Peyer's patch (tissue), 4 donors: ENCODE measurements around the gene THRA.

ENCODE experiments used
- CTCF ChIP-seq, 6 experiments: fragments of 450-650 bp in 4 of 6; fragments of 200-600 bp in 2 of 6; sonication (generic) in 1 of 6; IDR thresholded peaks; one replicate each; pipeline ENCODE4 v1.5.1; 2017 to 2019; ENCODE audit warnings: antibody characterized with exemption in 6 of 6, mild to moderate bottlenecking in 3 of 6, moderate library complexity in 1 of 6
- POLR2A ChIP-seq, 2 donors: fragments of 450-650 bp; IDR thresholded peaks; one replicate each; pipeline ENCODE4 v1.5.1; 2017; ENCODE audit warnings: antibody characterized with exemption in 2 of 2, mild to moderate bottlenecking in 2 of 2, moderate library complexity in 2 of 2

GRCh38 chr17:40097931-40098845 is 35.4 kb downstream of the THRA start:
- TF ChIP-seq CTCF (IDR thresholded peaks at IDR 0.05) (no peak), POLR2A (IDR thresholded peaks at IDR 0.05) (peak; percentile 33 to 69)
